Neuron (in vitro differentiated cells): ENCODE data around the gene CAMKMT.

ENCODE experiments used
- H2AFZ ChIP-seq: one replicate; pipeline ENCODE4 v1.6.1; 2013; ENCODE audit warnings: low read depth, mild to moderate bottlenecking, inconsistent platforms, low read length, moderate library complexity
- H3K27me3 ChIP-seq: one replicate; pipeline ENCODE4 v1.6.1; 2013; ENCODE audit warnings: low read length; ENCODE audit not compliant: insufficient read depth
- H3K36me3 ChIP-seq: one replicate; pipeline ENCODE4 v1.6.1; 2013; ENCODE audit warnings: low read length; ENCODE audit not compliant: insufficient read depth
- H3K4me1 ChIP-seq: one replicate; pipeline ENCODE4 v1.6.1; 2013; ENCODE audit warnings: low read length; ENCODE audit not compliant: insufficient read depth
- H3K4me3 ChIP-seq: 2 replicates; pipeline ENCODE4 v1.5.1; 2013; ENCODE audit warnings: mild to moderate bottlenecking, low read length, moderate library complexity
- H3K9me3 ChIP-seq: one replicate; pipeline ENCODE4 v1.6.1; 2013; ENCODE audit warnings: low read length

CAMKMT gene

GRCh38 chr2:44430342-44430741 is 68.6 kb downstream of the CAMKMT start:
- no peak overlapping the region for H3K4me3 ChIP-seq
- no peaks in the 10 kb centered on the region for H3K27me3 ChIP-seq
- H3K9me3 ChIP-seq: peaks cover 5% of the 10 kb centered on the region
- no peak overlapping the region for H2AFZ ChIP-seq
- no peaks in the 10 kb centered on the region for H3K36me3 ChIP-seq
- H3K4me1 ChIP-seq: peaks cover 8% of the 10 kb centered on the region

- Histone ChIP-seq H3K36me3 (no peaks in the 10 kb centered on the region), H3K4me3 (no peak overlapping the region), H3K9me3 (no peaks in the 10 kb centered on the region), H3K4me1 (peaks cover 8% of the 10 kb centered on the region), H2AFZ (no peak overlapping the region), H3K27me3 (no peaks in the 10 kb centered on the region)
Observed at GRCh38 chr2:44433895-44434294, 72.1 kb downstream of the CAMKMT start.

- Histone ChIP-seq H3K36me3 (no peaks in the 10 kb centered on the region), H3K27me3 (no peaks in the 10 kb centered on the region), H3K4me1 (peaks cover 10% of the 10 kb centered on the region), H3K9me3 (peaks cover 3% of the 10 kb centered on the region), H3K4me3 (no peak overlapping the region), H2AFZ (no peak overlapping the region)
Observed at GRCh38 chr2:44441200-44441599, 79.5 kb downstream of the CAMKMT start.

- no peaks in the 10 kb centered on the region for H3K27me3 ChIP-seq
- H3K4me3 ChIP-seq: no peak overlapping the region
- no peaks in the 10 kb centered on the region for H3K36me3 ChIP-seq
- peaks cover 3% of the 10 kb centered on the region for H3K9me3 ChIP-seq
- H2AFZ ChIP-seq: no peak overlapping the region
- H3K4me1 ChIP-seq: peaks cover 10% of the 10 kb centered on the region
Observed at GRCh38 chr2:44442019-44442418, 80.3 kb downstream of the CAMKMT start.

- H2AFZ ChIP-seq: no peak overlapping the region
- no peaks in the 10 kb centered on the region for H3K36me3 ChIP-seq
- no peaks in the 10 kb centered on the region for H3K27me3 ChIP-seq
- H3K9me3 ChIP-seq: peaks cover 3% of the 10 kb centered on the region
- H3K4me3 ChIP-seq: no peak overlapping the region
- peaks cover 14% of the 10 kb centered on the region for H3K4me1 ChIP-seq
Observed at GRCh38 chr2:44443517-44443916, 81.8 kb downstream of the CAMKMT start.

- Histone ChIP-seq H3K4me1 (peaks cover 26% of the 10 kb centered on the region), H3K4me3 (no peak overlapping the region), H3K9me3 (peaks cover 3% of the 10 kb centered on the region), H3K27me3 (no peaks in the 10 kb centered on the region), H3K36me3 (no peaks in the 10 kb centered on the region), H2AFZ (no peak overlapping the region)
Observed at GRCh38 chr2:44444881-44445280, 83.1 kb downstream of the CAMKMT start.

- Histone ChIP-seq H3K4me1 (peaks cover 36% of the 10 kb centered on the region), H3K27me3 (no peaks in the 10 kb centered on the region)
Observed at GRCh38 chr2:44448860-44449527, 87.2 kb downstream of the CAMKMT start.

GRCh38 chr2:44450082-44450481 is 88.3 kb downstream of the CAMKMT start:
- H2AFZ ChIP-seq: no peak overlapping the region
- H3K4me3 ChIP-seq: no peak overlapping the region

More at GRCh38 chr2:44448860-44449527, 87.2 kb downstream of the CAMKMT start:
- H2AFZ ChIP-seq: no peak overlapping the region
- no peak overlapping the region for H3K4me3 ChIP-seq
- no peaks in the 10 kb centered on the region for H3K36me3 ChIP-seq
- peaks cover 3% of the 10 kb centered on the region for H3K9me3 ChIP-seq

GRCh38 chr2:44450806-44451205 is 89.1 kb downstream of the CAMKMT start:
- H3K4me3 ChIP-seq: no peak overlapping the region

More at GRCh38 chr2:44450082-44450481, 88.3 kb downstream of the CAMKMT start:
- Histone ChIP-seq H3K36me3 (no peaks in the 10 kb centered on the region), H3K4me1 (peaks cover 40% of the 10 kb centered on the region), H3K9me3 (no peaks in the 10 kb centered on the region), H3K27me3 (no peaks in the 10 kb centered on the region)

GRCh38 chr2:44452069-44452583 is 90.4 kb downstream of the CAMKMT start:
- Histone ChIP-seq H2AFZ (no peak overlapping the region), H3K4me3 (no peak overlapping the region), H3K9me3 (no peaks in the 10 kb centered on the region), H3K27me3 (no peaks in the 10 kb centered on the region), H3K4me1 (peaks cover 45% of the 10 kb centered on the region), H3K36me3 (no peaks in the 10 kb centered on the region)

More at GRCh38 chr2:44450806-44451205, 89.1 kb downstream of the CAMKMT start:
- Histone ChIP-seq H3K36me3 (no peaks in the 10 kb centered on the region), H3K9me3 (no peaks in the 10 kb centered on the region), H3K4me1 (peaks cover 45% of the 10 kb centered on the region), H3K27me3 (no peaks in the 10 kb centered on the region), H2AFZ (peak overlapping the region; percentile 41)

GRCh38 chr2:44453259-44453658 is 91.5 kb downstream of the CAMKMT start:
- no peak overlapping the region for H3K4me3 ChIP-seq
- no peaks in the 10 kb centered on the region for H3K36me3 ChIP-seq
- H3K4me1 ChIP-seq: peaks cover 42% of the 10 kb centered on the region
- no peaks in the 10 kb centered on the region for H3K9me3 ChIP-seq
- no peaks in the 10 kb centered on the region for H3K27me3 ChIP-seq
- no peak overlapping the region for H2AFZ ChIP-seq

GRCh38 chr2:44455877-44456276 is 94.1 kb downstream of the CAMKMT start:
- peaks cover 26% of the 10 kb centered on the region for H3K4me1 ChIP-seq
- no peaks in the 10 kb centered on the region for H3K36me3 ChIP-seq
- H3K9me3 ChIP-seq: no peaks in the 10 kb centered on the region
- no peaks in the 10 kb centered on the region for H3K27me3 ChIP-seq
- no peak overlapping the region for H3K4me3 ChIP-seq
- no peak overlapping the region for H2AFZ ChIP-seq

- Histone ChIP-seq H2AFZ (no peak overlapping the region), H3K9me3 (no peaks in the 10 kb centered on the region), H3K27me3 (no peaks in the 10 kb centered on the region), H3K4me3 (no peak overlapping the region), H3K4me1 (peaks cover 18% of the 10 kb centered on the region), H3K36me3 (no peaks in the 10 kb centered on the region)
Observed at GRCh38 chr2:44456946-44457345, 95.2 kb downstream of the CAMKMT start.

GRCh38 chr2:44459739-44460138 is 98.0 kb downstream of the CAMKMT start:
- Histone ChIP-seq H3K36me3 (no peaks in the 10 kb centered on the region), H2AFZ (no peak overlapping the region), H3K4me3 (no peak overlapping the region), H3K4me1 (peaks cover 32% of the 10 kb centered on the region), H3K9me3 (no peaks in the 10 kb centered on the region), H3K27me3 (no peaks in the 10 kb centered on the region)
